Measurements from ENCODE around the gene MPZL1.
"Not testable (repeated sequence)": the region's sequence is repeated elsewhere in the genome, so short reads cannot be mapped to it uniquely, and the experiment has no call there.

GRCh38 chr1:167806676-167807075, 84.9 kb downstream of the MPZL1 start:
- not testable (repeated sequence) for TF ChIP-seq CTCF (IDR thresholded peaks at IDR 0.05; ENCODE audit: insufficient read depth, low read length); REST (IDR thresholded peaks at IDR 0.05; ENCODE audit: insufficient replicate concordance, low read depth)

Measured in HL-60 (cell line).